SIG-M5 treated with dmso at 0.1 percent for 504 hours (cell line): Measurements from ENCODE around the gene CARD10.

Experiments
- DNase-seq: peaks from one replicate; lab custom pipeline; 2025; ENCODE audit not compliant: unreplicated experiment; lab: John Stamatoyannopoulos, UW

Gene CARD10

GRCh38 chr22:37443977-37444376 lies 75.2 kb downstream of the CARD10 start:
- no peak for DNase-seq

GRCh38 chr22:37443086-37443485 lies 76.1 kb downstream of the CARD10 start:
- no peak for DNase-seq

- peak; percentile 18 for DNase-seq
Observed at GRCh38 chr22:37442537-37442936, 76.7 kb downstream of the CARD10 start.

GRCh38 chr22:37442135-37442534 lies 77.1 kb downstream of the CARD10 start:
- DNase-seq, result no peak

GRCh38 chr22:37440875-37441274 lies 78.3 kb downstream of the CARD10 start:
- DNase-seq, result no peak
